ENCODE measurements around the gene PRDM12. TPM values are rescaled to one million over a fixed set of nuclear protein-coding genes. Genes with fewer than 3 reads are reported as not detected.

Gene PRDM12
- total and polyA plus RNA-seq, 5 experiments from 2014 or later: 0.06 to 0.13 TPM; not detected in 3

DNA sequence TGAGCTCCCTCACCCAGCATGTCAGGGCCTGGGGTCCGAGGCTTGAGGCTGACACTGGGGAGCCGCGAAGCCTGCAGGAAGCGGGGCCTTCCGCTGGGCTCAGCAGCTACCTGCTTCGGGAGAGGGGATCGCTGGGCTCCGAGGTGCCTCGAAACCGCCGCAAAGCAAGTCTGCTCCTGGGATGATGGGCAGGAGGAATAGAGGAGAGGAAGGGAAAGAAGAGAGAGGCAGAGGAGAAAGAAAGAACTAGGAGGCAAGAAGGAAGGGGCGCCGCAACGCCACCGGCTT is 1.5 kb upstream of the PRDM12 start:
- peak overlapping the region; percentile 54 to 87 (median 70) for H3K4me3 Mint-ChIP-seq
- H3K27ac Mint-ChIP-seq: no peak overlapping the region
- POLR2A ChIA-PET: no interaction called here
- H3K36me3 Mint-ChIP-seq: peaks cover 0 to 11% (median 0%) of the 10 kb centered on the region in 3 donors
- H3K4me1 Mint-ChIP-seq: peaks cover 11 to 35% (median 27%) of the 10 kb centered on the region in 4 donors
- no peak for DNase-seq
- peaks cover 19 to 81% (median 50%) of the 10 kb centered on the region in 5 donors for H3K27me3 Mint-ChIP-seq
- peak in 1 of 2 donors; percentile 41 for ATAC-seq
- no peaks in the 10 kb centered on the region for H3K9me3 Mint-ChIP-seq

DNA sequence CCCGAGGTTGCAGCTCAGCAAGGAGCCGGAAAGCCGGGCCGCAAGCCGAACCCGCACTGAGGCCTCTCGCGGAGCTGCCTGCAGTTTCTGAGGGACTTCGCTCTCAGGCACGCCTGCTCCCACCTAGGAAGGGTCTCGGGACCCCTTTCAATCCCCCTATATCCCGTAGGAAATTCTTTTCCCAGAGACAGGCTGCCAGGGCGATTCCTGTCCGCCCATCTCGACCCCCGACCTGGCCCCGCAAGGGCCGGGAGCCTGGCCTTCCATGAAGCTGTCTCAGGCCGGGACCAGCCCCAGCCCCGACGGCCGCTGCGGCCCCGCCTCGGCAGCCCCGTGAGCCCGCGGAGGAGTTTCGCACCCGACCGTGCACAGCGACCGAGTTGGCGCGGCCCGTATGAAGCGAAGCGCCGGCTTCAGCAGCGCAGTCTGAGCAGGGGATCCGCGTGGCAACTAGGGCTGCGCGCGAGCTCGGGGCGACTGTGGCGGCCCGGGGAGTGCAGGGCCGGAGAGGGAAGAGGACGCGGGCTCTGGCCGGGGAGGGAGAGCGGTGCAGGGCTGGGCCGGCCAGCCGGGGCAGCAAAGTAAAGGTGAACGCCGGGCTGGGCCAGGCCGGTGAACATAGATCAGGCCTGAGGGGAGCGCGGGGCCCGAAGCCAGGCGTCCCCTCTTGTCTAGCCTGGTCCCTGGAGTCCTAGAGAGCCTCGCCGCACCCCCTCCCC is 977 bp upstream of the PRDM12 start:
- POLR2A ChIA-PET: no interaction called here
- Mint-ChIP-seq H3K27me3 (peaks cover 18 to 81% (median 50%) of the 10 kb centered on the region in 5 donors), H3K4me3 (peak overlapping the region; percentile 54 to 87 (median 70)), H3K36me3 (peaks cover 0 to 11% (median 0%) of the 10 kb centered on the region in 3 donors), H3K4me1 (peaks cover 11 to 34% (median 27%) of the 10 kb centered on the region in 4 donors), H3K27ac (no peak overlapping the region), H3K9me3 (no peaks in the 10 kb centered on the region)
- ATAC-seq: peak; percentile 67 to 68
- no peak for DNase-seq

DNA sequence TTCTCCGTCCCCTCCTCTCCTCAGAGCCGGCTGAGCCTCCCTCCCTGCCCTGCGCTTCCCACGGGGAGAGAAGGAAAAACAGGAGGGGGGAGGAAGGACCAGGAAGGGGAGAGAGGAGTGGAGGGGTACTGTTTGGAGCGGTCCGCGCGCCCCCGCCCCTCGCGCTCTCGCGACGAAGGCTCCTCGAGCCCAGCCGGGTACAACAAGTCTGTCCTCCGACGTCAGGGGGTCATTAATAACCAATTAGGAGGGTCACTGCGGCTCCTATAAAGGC is 480 bp upstream of the PRDM12 start:
- ATAC-seq (no peak), DNase-seq (no peak)
- POLR2A ChIA-PET: no interaction called here
- Mint-ChIP-seq H3K27ac (no peak overlapping the region), H3K27me3 (peaks cover 15 to 80% (median 46%) of the 10 kb centered on the region in 5 donors), H3K9me3 (no peaks in the 10 kb centered on the region), H3K4me1 (peaks cover 10 to 32% (median 27%) of the 10 kb centered on the region in 4 donors), H3K4me3 (peak overlapping the region in 8 of 10 donors; percentile 14 to 87 (median 48)), H3K36me3 (peaks cover 0 to 11% (median 0%) of the 10 kb centered on the region in 3 donors)

DNA sequence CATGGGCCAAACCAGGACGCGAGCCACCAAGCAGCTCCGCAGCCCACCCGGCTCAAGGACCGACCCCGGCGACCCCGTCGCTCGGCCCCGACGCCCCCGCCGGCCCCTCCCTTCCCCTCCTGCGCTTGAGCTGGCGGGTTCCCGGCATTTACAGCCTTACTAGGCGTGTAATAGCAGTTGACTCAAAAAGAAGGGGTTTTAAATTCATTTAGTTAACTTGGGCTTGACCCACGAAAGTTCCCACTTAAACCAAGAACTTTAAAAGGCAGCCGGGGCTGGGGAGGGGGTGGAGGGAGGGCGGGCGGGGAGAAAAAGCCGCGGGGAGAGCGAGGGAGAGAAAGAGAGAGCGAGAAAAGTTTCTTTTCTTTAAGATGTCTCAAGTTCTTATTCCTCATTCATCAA is 636 bp downstream of the PRDM12 start:
- ATAC-seq: no peak
- peaks cover 0 to 7% (median 0%) of the 10 kb centered on the region in 3 donors for H3K36me3 Mint-ChIP-seq
- H3K27me3 Mint-ChIP-seq: peaks cover 15 to 69% (median 39%) of the 10 kb centered on the region in 5 donors
- POLR2A ChIA-PET: interaction anchor here (1.5 kb wide), 1 partner anchor 28 kb away, joined by 4 read pairs; the partner anchor contains the start of gene EXOSC2
- no peak overlapping the region for H3K27ac Mint-ChIP-seq
- H3K9me3 Mint-ChIP-seq: no peaks in the 10 kb centered on the region
- no peak for DNase-seq
- peak overlapping the region in 7 of 10 donors; percentile 42 to 81 (median 71) for H3K4me3 Mint-ChIP-seq
- H3K4me1 Mint-ChIP-seq: peaks cover 8 to 30% (median 24%) of the 10 kb centered on the region in 4 donors

DNA sequence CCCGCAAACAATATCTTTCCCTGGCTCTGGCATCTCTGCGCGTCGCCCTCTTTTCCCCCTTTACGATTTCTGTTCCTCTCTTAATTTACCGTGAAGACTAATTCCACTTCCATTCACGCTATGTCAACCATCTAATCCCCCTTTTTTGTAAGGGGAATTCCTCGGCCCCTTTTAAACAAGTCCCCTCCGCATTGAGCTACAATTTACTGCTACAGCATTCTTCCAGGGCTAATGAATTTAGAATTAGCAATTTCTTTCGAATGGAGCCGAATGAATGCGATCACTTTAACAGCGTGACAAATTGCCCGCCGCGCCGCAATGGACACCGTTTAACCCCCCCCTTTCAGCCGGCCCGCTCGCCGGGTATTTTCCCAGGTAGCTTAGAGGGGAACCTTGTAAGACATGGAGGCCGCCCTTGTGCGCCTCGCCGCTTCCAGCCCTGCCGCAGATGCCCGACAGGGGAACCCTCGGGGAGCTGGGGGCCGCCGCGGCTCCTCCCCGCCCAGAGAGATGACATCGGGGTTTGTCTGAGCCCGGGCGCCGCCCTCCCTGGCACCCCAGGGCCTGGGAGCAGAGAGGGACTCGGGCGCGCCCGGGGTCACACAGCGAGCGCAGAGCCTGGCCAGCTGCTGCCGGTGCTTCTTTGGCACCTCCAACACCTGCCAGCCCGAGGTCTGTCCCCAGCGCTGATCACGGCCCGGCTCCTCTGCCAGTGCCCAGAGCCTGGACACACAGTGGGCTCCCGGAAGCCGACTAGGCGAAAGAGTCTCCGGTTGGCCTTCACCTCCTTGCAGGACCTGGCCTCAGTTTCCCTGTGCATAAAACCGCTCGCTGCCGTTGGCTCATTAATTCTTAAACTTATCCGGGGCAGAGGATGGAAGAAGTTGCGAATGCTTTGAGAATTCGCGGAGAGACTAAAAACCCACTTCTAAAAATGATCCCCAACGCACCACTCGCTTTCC is 1.3 kb downstream of the PRDM12 start:
- ATAC-seq: peak; percentile 24 to 50
- H3K27ac Mint-ChIP-seq: no peak overlapping the region
- peak overlapping the region in 8 of 10 donors; percentile 37 to 81 (median 66) for H3K4me3 Mint-ChIP-seq
- H3K36me3 Mint-ChIP-seq: peaks cover 0 to 7% (median 0%) of the 10 kb centered on the region in 3 donors
- POLR2A ChIA-PET: interaction anchor here (0.5 to 1.5 kb wide), 2 partner anchors 27 to 203 kb away, joined by 3 to 4 read pairs; partner anchors contain the start of gene EXOSC2
- no peak for DNase-seq
- H3K27me3 Mint-ChIP-seq: peaks cover 17 to 66% (median 39%) of the 10 kb centered on the region in 5 donors
- H3K4me1 Mint-ChIP-seq: peaks cover 8 to 28% (median 24%) of the 10 kb centered on the region in 4 donors
- no peaks in the 10 kb centered on the region for H3K9me3 Mint-ChIP-seq

DNA sequence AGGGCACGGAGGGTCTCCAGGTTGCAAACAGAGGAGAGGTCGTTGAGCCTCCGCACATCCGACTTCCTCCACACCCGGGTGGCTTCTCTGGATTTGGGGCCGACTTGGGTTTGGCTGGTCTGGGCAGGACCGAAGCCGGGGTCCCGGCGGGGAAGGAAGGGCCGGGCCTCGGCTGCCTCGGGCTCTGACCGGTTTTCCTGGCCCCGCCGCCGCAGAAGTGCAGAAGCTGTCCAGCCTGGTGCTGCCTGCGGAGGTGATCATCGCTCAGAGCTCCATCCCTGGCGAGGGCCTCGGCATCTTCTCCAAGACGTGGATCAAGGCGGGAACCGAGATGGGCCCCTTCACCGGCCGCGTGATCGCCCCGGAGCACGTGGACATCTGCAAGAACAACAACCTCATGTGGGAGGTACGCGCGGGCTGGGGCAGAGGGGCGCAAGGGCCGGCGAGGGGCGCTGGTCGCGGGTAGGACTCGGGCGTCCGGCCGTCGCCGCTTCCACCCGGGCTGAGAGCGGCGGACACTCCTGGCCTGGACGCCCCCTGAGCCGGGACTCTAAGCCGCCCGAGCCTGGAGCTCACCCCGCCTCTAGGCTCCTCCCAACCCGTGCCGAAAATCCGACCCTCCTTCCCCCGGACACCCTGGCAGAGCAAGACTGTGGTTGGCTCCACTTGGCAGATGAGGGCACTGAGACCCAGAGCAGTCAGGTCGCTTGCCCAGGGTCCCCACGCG is 2.2 kb downstream of the PRDM12 start:
- Mint-ChIP-seq H3K4me1 (peaks cover 8 to 28% (median 23%) of the 10 kb centered on the region in 4 donors), H3K36me3 (peaks cover 0 to 7% (median 0%) of the 10 kb centered on the region in 3 donors), H3K27ac (no peak overlapping the region), H3K9me3 (no peaks in the 10 kb centered on the region), H3K27me3 (peaks cover 19 to 62% (median 39%) of the 10 kb centered on the region in 5 donors), H3K4me3 (peak overlapping the region in 4 of 10 donors; percentile 19 to 60 (median 44))
- ATAC-seq: no peak
- no peak for DNase-seq
- POLR2A ChIA-PET: interaction anchor here (0.5 kb wide), 1 partner anchor 204 kb away, joined by 3 read pairs; no protein-coding TSS in a partner anchor

DNA sequence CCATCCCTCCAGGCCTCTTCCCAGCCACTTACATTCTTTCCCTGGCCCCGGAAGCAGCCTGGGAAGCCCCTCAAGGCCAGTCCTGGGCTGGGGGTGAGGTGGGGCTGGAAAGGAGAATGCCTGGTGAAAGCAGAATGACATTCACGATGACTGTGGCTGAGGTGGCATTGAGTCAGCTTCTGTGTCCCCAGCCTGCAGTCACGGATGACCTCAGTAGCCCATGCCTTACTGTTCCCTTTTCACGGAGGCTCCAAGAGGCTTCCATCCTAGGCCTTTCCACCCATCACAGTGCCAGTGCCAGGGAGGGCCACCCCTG is 2.7 kb downstream of the PRDM12 start:
- peaks cover 0 to 7% (median 0%) of the 10 kb centered on the region in 3 donors for H3K36me3 Mint-ChIP-seq
- DNase-seq: no peak
- H3K9me3 Mint-ChIP-seq: no peaks in the 10 kb centered on the region
- peaks cover 17 to 56% (median 34%) of the 10 kb centered on the region in 5 donors for H3K27me3 Mint-ChIP-seq
- H3K4me1 Mint-ChIP-seq: peaks cover 8 to 26% (median 19%) of the 10 kb centered on the region in 4 donors
- no peak for ATAC-seq
- peak overlapping the region in 1 of 10 donors; percentile 59 for H3K27ac Mint-ChIP-seq
- POLR2A ChIA-PET: no interaction called here
- peak overlapping the region in 2 of 10 donors; percentile 39 to 48 for H3K4me3 Mint-ChIP-seq

DNA sequence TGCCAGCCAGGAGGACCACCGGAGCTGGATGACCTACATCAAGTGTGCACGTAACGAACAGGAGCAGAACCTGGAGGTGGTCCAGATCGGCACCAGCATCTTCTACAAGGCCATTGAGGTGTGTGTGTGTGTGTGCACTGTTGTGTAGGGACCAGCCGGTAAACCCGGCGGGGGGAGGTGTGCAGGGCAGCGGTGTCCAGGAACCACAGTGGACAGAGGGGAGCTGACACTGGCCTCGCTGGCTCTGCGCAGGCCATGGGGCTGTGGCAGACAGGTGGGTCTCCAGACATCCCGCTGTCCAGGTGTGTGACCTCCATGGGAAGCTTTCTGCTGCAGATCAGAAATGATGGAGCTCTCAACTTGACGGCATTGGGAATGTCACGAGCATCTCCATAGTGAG is 3.8 kb downstream of the PRDM12 start:
- no peaks in the 10 kb centered on the region for H3K9me3 Mint-ChIP-seq
- peaks cover 11 to 45% (median 26%) of the 10 kb centered on the region in 5 donors for H3K27me3 Mint-ChIP-seq
- no peak overlapping the region for H3K4me3 Mint-ChIP-seq
- POLR2A ChIA-PET: interaction anchor here (0.5 kb wide), 1 partner anchor 1795 kb away, joined by 3 read pairs; no protein-coding TSS in a partner anchor
- no peak for DNase-seq
- no peak for ATAC-seq
- no peak overlapping the region for H3K27ac Mint-ChIP-seq
- no peaks in the 10 kb centered on the region for H3K36me3 Mint-ChIP-seq
- H3K4me1 Mint-ChIP-seq: peaks cover 3 to 18% (median 11%) of the 10 kb centered on the region in 4 donors

DNA sequence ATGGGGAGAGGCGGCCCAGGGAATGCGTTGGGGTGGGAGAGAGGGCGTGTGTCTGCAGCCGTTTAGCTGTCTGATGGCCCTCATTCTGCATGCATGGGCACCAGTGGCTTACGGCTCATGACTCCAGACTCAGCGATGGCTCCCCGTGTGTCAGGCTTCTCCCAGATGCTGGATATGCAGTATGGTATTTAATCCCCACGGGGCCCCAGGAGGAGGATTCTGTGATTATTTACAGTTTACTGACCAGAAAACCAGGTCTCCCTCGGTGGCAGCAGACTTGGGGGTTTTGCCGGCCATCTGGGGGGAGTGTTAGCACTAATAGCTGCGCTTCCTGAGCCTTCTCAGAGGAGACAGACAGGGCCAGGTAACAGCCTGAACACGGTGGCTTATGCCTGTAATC is 4.3 kb downstream of the PRDM12 start:
- H3K27ac Mint-ChIP-seq: no peak overlapping the region
- ATAC-seq (no peak), DNase-seq (no peak)
- POLR2A ChIA-PET: no interaction called here
- no peak overlapping the region for H3K4me3 Mint-ChIP-seq
- peaks cover 3 to 14% (median 9%) of the 10 kb centered on the region in 4 donors for H3K4me1 Mint-ChIP-seq
- peaks cover 11 to 42% (median 26%) of the 10 kb centered on the region in 5 donors for H3K27me3 Mint-ChIP-seq
- no peaks in the 10 kb centered on the region for H3K9me3 Mint-ChIP-seq
- no peaks in the 10 kb centered on the region for H3K36me3 Mint-ChIP-seq

DNA sequence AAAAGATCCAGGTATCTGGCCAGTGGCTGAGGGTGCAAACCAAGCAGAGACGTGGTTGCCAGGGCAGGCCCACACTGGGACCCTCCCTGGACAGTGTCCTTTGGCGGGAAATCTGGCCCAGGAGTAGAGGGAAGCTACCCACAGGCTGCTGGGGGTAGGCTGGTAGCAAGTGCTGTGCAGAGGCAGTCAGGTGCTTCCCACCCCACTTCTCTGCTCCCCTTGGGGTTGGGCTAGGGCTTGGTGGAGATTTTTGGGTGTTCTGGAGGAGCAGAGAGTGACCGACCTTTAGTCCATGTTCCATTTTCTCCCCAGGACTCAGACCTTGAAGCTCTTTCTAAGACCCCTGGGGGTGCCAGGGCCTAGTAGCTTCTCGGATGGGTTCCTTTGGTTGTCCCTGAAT is 5.6 kb downstream of the PRDM12 start:
- H3K4me3 Mint-ChIP-seq: no peak overlapping the region
- POLR2A ChIA-PET: no interaction called here
- peaks cover 2 to 8% (median 7%) of the 10 kb centered on the region in 4 donors for H3K4me1 Mint-ChIP-seq
- H3K9me3 Mint-ChIP-seq: no peaks in the 10 kb centered on the region
- ATAC-seq (no peak), DNase-seq (no peak)
- peaks cover 11 to 32% (median 26%) of the 10 kb centered on the region in 5 donors for H3K27me3 Mint-ChIP-seq
- H3K36me3 Mint-ChIP-seq: no peaks in the 10 kb centered on the region
- no peak overlapping the region for H3K27ac Mint-ChIP-seq

DNA sequence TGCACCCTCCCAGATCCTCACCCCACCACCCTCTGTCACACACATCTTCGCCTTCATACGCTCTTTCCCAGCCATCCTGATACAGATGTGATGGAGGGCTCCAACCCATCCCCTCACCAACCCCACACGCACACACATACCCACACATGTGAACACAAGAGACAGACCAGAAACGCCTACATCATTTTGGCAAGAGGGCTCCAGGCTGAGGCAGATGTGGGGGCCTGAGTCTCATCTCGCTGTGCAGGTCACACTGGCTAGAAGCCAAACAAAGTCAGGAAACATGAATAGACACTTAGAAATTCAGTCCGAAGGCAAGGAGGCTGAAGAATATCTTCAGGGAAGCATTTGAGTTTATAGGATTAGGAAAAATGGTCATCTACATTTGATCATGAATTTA is 6.2 kb downstream of the PRDM12 start:
- Mint-ChIP-seq H3K27me3 (peaks cover 7 to 26% (median 22%) of the 10 kb centered on the region in 5 donors), H3K9me3 (no peaks in the 10 kb centered on the region), H3K4me1 (peaks cover 0 to 3% (median 2%) of the 10 kb centered on the region in 4 donors), H3K36me3 (no peaks in the 10 kb centered on the region), H3K4me3 (no peak overlapping the region), H3K27ac (no peak overlapping the region)
- DNase-seq (no peak), ATAC-seq (no peak)
- POLR2A ChIA-PET: no interaction called here

DNA sequence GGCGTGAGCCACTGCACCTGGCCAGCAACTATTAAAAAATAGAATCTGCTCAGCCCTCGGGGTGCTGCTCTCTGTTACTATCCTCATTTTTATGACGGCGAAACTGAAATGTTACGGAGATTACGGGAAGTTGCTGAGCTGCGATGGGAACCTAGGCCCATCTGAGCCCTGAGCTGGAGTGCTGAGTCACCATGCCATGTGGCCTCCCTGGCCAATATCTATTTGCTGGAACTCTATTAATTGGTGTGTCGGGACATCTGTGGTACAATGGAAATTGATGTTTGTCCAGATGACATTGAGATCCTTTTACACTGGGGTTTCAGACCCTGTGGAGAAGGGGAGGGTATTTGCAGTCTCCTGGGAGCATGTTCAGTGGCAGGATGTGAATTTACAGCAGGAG is 8.1 kb downstream of the PRDM12 start:
- ATAC-seq: no peak
- H3K27me3 Mint-ChIP-seq: peaks cover 7 to 14% (median 13%) of the 10 kb centered on the region in 5 donors
- POLR2A ChIA-PET: no interaction called here

More for the DNA sequence above, 8.1 kb downstream of the PRDM12 start:
- no peaks in the 10 kb centered on the region for H3K36me3 Mint-ChIP-seq
- no peaks in the 10 kb centered on the region for H3K4me1 Mint-ChIP-seq
- no peak for DNase-seq
- H3K4me3 Mint-ChIP-seq: no peak overlapping the region
- no peaks in the 10 kb centered on the region for H3K9me3 Mint-ChIP-seq
- no peak overlapping the region for H3K27ac Mint-ChIP-seq
